IMR-90 (cell line): ENCODE data around the gene SNRPB. TPM values are rescaled to one million over a fixed set of nuclear protein-coding genes. Genes with fewer than 3 reads are reported as not detected.

Source experiments
- ATAC-seq: fragments of 200-7000 bp; cut with Tn5 transposase; 2 replicates; pipeline ENCODE4 v1.9.1; 2020; ENCODE audit warnings: low read depth, mild to moderate bottlenecking, moderate library complexity
- BruUV-seq: library from RNA; stranded (reverse); fragments of 400-500 nt; replicated peaks from 2 replicates; lab custom pipeline; 2021; lab: Mats Ljungman, UMichigan
- CTCF ChIA-PET: fragments of 300-600 bp; formaldehyde crosslinking; extraction: SDS; loops from one replicate; lab custom pipeline; 2021; ENCODE audit warnings: antibody characterized with exemption; lab: Yijun Ruan, JAX
- POLR2A ChIA-PET: fragments of 300-600 bp; sonication (Branson Sonifier 250); formaldehyde crosslinking; loops from one replicate; lab custom pipeline; 2022; ENCODE audit warnings: antibody characterized with exemption; ENCODE audit not compliant: unreplicated experiment; lab: Charles Lee
- DNase-seq: peaks from one replicate; pipeline ENCODE4 v3.0.0; 2013
- H2AFZ ChIP-seq: replicated peaks from 2 replicates; pipeline ENCODE3; 2013; ENCODE audit warnings: low read length, mild to moderate bottlenecking; ENCODE audit not compliant: poor library complexity
- H2AK5ac ChIP-seq: 2 replicates; pipeline ENCODE4 v1.6.1; 2013; ENCODE audit warnings: low read depth, low read length, inconsistent platforms
- H2AK9ac ChIP-seq: replicated peaks from 2 replicates; pipeline ENCODE3; 2013; ENCODE audit warnings: mild to moderate bottlenecking, low read depth, low read length, moderate library complexity; ENCODE audit not compliant: poor library complexity
- H2BK120ac ChIP-seq: 2 replicates; pipeline ENCODE4 v1.6.1; 2013; ENCODE audit warnings: low read depth, low read length, inconsistent platforms
- H2BK15ac ChIP-seq: 3 replicates; pipeline ENCODE4 v1.6.1; 2013; ENCODE audit warnings: low read depth, low read length, inconsistent platforms
- H2BK20ac ChIP-seq: 2 replicates; pipeline ENCODE4 v1.6.1; 2013; ENCODE audit warnings: low read depth, mild to moderate bottlenecking, inconsistent platforms, low read length, moderate library complexity
- H2BK5ac ChIP-seq: 2 replicates; pipeline ENCODE4 v1.6.1; 2013; ENCODE audit warnings: mild to moderate bottlenecking, low read depth, low read length, inconsistent platforms; ENCODE audit not compliant: poor library complexity, severe bottlenecking
- H3K14ac ChIP-seq: replicated peaks from 2 replicates; pipeline ENCODE4 v1.6.1; 2013; ENCODE audit warnings: low read depth, low read length, inconsistent platforms
- H3K18ac ChIP-seq: 2 replicates; pipeline ENCODE4 v1.6.1; 2013; ENCODE audit warnings: low read depth, low read length, control low read depth
- H3K23ac ChIP-seq: 2 replicates; pipeline ENCODE4 v1.6.1; 2013; ENCODE audit warnings: low read depth, low read length, inconsistent platforms
- H3K27ac ChIP-seq: 2 replicates; pipeline ENCODE4 v1.5.1; 2013; ENCODE audit warnings: mild to moderate bottlenecking, control low read depth, low read length; ENCODE audit not compliant: insufficient read depth
- H3K27me3 ChIP-seq: 2 replicates; pipeline ENCODE4 v1.6.1; 2013; ENCODE audit warnings: low read length; ENCODE audit not compliant: control insufficient read depth, insufficient read depth
- H3K36me3 ChIP-seq: 2 replicates; pipeline ENCODE4 v1.6.1; 2013; ENCODE audit warnings: low read length, mixed read lengths; ENCODE audit not compliant: control insufficient read depth, insufficient read depth
- H3K4ac ChIP-seq: 2 replicates; pipeline ENCODE4 v1.6.1; 2013; ENCODE audit warnings: low read depth, low read length, inconsistent platforms
- H3K4me1 ChIP-seq: 2 replicates; pipeline ENCODE4 v1.6.1; 2013; ENCODE audit warnings: low read length, mixed read lengths; ENCODE audit not compliant: control insufficient read depth, insufficient read depth
- H3K4me2 ChIP-seq: 2 replicates; pipeline ENCODE4 v1.6.1; 2013; ENCODE audit warnings: low read depth, mild to moderate bottlenecking, control low read depth, low read length, moderate library complexity
- H3K4me3 ChIP-seq: 2 replicates; pipeline ENCODE4 v1.5.1; 2013; ENCODE audit warnings: low read depth, mild to moderate bottlenecking, control low read depth, low read length, moderate library complexity; ENCODE audit not compliant: insufficient read depth
- H3K56ac ChIP-seq: 2 replicates; pipeline ENCODE4 v1.6.1; 2013; ENCODE audit warnings: low read length, inconsistent platforms; ENCODE audit not compliant: insufficient read depth; ENCODE audit errors: extremely low read depth
- H3K79me1 ChIP-seq, 2 experiments: 2 replicates each; pipeline ENCODE4 v1.6.1; 2013; ENCODE audit warnings: low read length in 2 of 2, inconsistent platforms in 1 of 2, low read depth in 1 of 2
- H3K9ac ChIP-seq: 2 replicates; pipeline ENCODE4 v1.6.1; 2013; ENCODE audit warnings: low read depth, low read length, control low read depth
- H3K9me1 ChIP-seq: 2 replicates; pipeline ENCODE4 v1.6.1; 2013; ENCODE audit warnings: low read length, inconsistent platforms; ENCODE audit not compliant: insufficient read depth
- H3K9me3 ChIP-seq: 2 replicates; pipeline ENCODE4 v1.6.1; 2013; ENCODE audit warnings: low read length; ENCODE audit not compliant: control insufficient read depth, insufficient read depth
- H4K20me1 ChIP-seq: 2 replicates; pipeline ENCODE4 v1.6.1; 2013; ENCODE audit warnings: low read length, inconsistent platforms; ENCODE audit not compliant: insufficient read depth
- H4K5ac ChIP-seq: 2 replicates; pipeline ENCODE4 v1.6.1; 2013; ENCODE audit warnings: mild to moderate bottlenecking, low read depth, low read length, control low read depth
- H4K8ac ChIP-seq, 2 experiments: 2 replicates each; pipeline ENCODE4 v1.6.1; 2013; ENCODE audit warnings: low read depth in 2 of 2, low read length in 2 of 2, control low read depth in 1 of 2, inconsistent platforms in 1 of 2
- H4K91ac ChIP-seq: 2 replicates; pipeline ENCODE4 v1.6.1; 2013; ENCODE audit warnings: low read depth, low read length, inconsistent platforms; ENCODE audit not compliant: insufficient read depth
- BHLHE40 ChIP-seq: fragments of 150-350 bp; IDR thresholded peaks from 2 replicates; pipeline ENCODE4 v1.6.1; 2016; ENCODE audit warnings: mild to moderate bottlenecking, low read depth, low read length
- CHD1 ChIP-seq: IDR thresholded peaks from 2 replicates; pipeline ENCODE4 v1.6.1; 2012; ENCODE audit warnings: low read depth, low read length, improper control_type of control experiment
- FOS ChIP-seq: fragments of 150-350 bp; IDR thresholded peaks from 2 replicates; pipeline ENCODE4 v1.6.1; 2016; ENCODE audit warnings: low read depth, low read length
- MAFK ChIP-seq: IDR thresholded peaks from 2 replicates; pipeline ENCODE4 v1.6.1; 2012; ENCODE audit warnings: low read depth, low read length, improper control_type of control experiment
- MAZ ChIP-seq: IDR thresholded peaks from 2 replicates; pipeline ENCODE4 v1.6.1; 2012; ENCODE audit warnings: low read depth, mild to moderate bottlenecking, low read length, improper control_type of control experiment, moderate library complexity, borderline replicate concordance
- MXI1 ChIP-seq: IDR thresholded peaks from 2 replicates; pipeline ENCODE4 v1.6.1; 2012; ENCODE audit warnings: low read depth, mild to moderate bottlenecking, low read length, moderate library complexity, borderline replicate concordance
- NFE2L2 ChIP-seq: fragments of 150-350 bp; IDR thresholded peaks from 2 replicates; pipeline ENCODE4 v1.6.1; 2016; ENCODE audit warnings: low read depth, mild to moderate bottlenecking, low read length
- POLR2A ChIP-seq: IDR thresholded peaks from 2 replicates; pipeline ENCODE4 v1.6.1; 2012; ENCODE audit warnings: mild to moderate bottlenecking, low read depth, low read length
- RAD21 ChIP-seq: IDR thresholded peaks from 2 replicates; pipeline ENCODE4 v1.6.1; 2012; ENCODE audit warnings: low read length, improper control_type of control experiment
- RCOR1 ChIP-seq: IDR thresholded peaks from 2 replicates; pipeline ENCODE4 v1.6.1; 2012; ENCODE audit warnings: mild to moderate bottlenecking, low read length, improper control_type of control experiment; ENCODE audit not compliant: insufficient replicate concordance
- RFX5 ChIP-seq: IDR thresholded peaks from 2 replicates; pipeline ENCODE4 v1.8.0; 2012; ENCODE audit warnings: low read depth, mild to moderate bottlenecking, low read length, moderate library complexity
- SMC3 ChIP-seq: fragments of 150-350 bp; IDR thresholded peaks from 2 replicates; pipeline ENCODE4 v1.6.1; 2016; ENCODE audit warnings: low read depth, mild to moderate bottlenecking, antibody characterized with exemption, low read length, moderate library complexity
- WGBS, 2 experiments: methylation state at CpG; one replicate each; pipeline versions ENCODE4 v1.1.5 to v1.1.7; 2013; ENCODE audit warnings: missing lambda C conversion rate in 2 of 2; ENCODE audit not compliant: insufficient read length in 1 of 2; ENCODE audit errors: extremely low coverage in 2 of 2; 5-methylcytosine and 5-hydroxymethylcytosine counted together
- dilution Hi-C: fragments of 300-500 bp; cut with HindIII; formaldehyde crosslinking; loops from one replicate; pipeline ENCODE4 v1.14.3; 2018; ENCODE audit warnings: low sequenced_read_pairs; ENCODE audit not compliant: unreplicated experiment
- in situ Hi-C: fragments of 300-500 bp; cut with MboI; formaldehyde crosslinking; loops from 3 replicates; pipeline ENCODE4 v1.14.3; 2019; ENCODE audit warnings: low sequenced_read_pairs, inconsistent platforms, mixed read lengths
- intact Hi-C: fragments of 100-400 bp; cut with micrococcal nuclease; formaldehyde crosslinking; loops from 2 replicates; pipeline ENCODE4 v1.10.0; 2022
- polyA plus RNA-seq, 3 experiments: library from polyadenylated mRNA; depleted of rRNA; stranded (reverse); fragments of >200 nt; gene quantifications; 2 replicates each; pipeline ENCODE4 v1.2.3, GENCODE V29; 2012; ENCODE audit warnings: low replicate concordance in 1 of 3
- total RNA-seq: library from RNA; depleted of rRNA; stranded (reverse); fragments of >200 nt; gene quantifications from 2 replicates; pipeline ENCODE4 v1.2.3, GENCODE V29; 2012
- TF ChIP-seq, protein P1 (sequence below): fragments of 150-350 bp; IDR thresholded peaks from 2 replicates; pipeline ENCODE4 v1.6.1; 2016; ENCODE audit warnings: low read depth, mild to moderate bottlenecking, low read length, moderate library complexity, borderline replicate concordance
- TF ChIP-seq, protein P2 (sequence below): fragments of 150-350 bp; IDR thresholded peaks from 2 replicates; pipeline ENCODE4 v1.6.1; 2017; ENCODE audit warnings: mild to moderate bottlenecking, antibody characterized with exemption, low read length, low read depth
- TF ChIP-seq, protein P3 (sequence below): conservative IDR thresholded peaks from 2 replicates; pipeline ENCODE4 v1.5.1; 2012; ENCODE audit warnings: mild to moderate bottlenecking, low read depth, low read length, improper control_type of control experiment

Gene SNRPB
- total and polyA plus RNA-seq, 2 of the 4 experiments (the other 2 are of a cell fraction) = 103 to 214 TPM

GRCh38 chr20:2455771-2456497 is 14.7 kb downstream of the SNRPB start:
- dilution Hi-C loops = no loop called here
- Histone ChIP-seq H4K8ac (no peak overlapping the region), H3K4ac (no peak overlapping the region), H2AFZ (no peak overlapping the region), H4K91ac (no peak overlapping the region), H3K9me1 (no peaks in the 10 kb centered on the region), H3K27ac (no peak overlapping the region), H3K4me2 (no peak overlapping the region), H3K14ac (no peak overlapping the region), H3K9me3 (no peaks in the 10 kb centered on the region), H4K20me1 (no peaks in the 10 kb centered on the region), H3K4me1 (no peaks in the 10 kb centered on the region), H3K4me3 (no peak overlapping the region), H2AK5ac (no peak overlapping the region), H3K23ac (no peak overlapping the region), H2BK120ac (no peak overlapping the region), H2BK5ac (no peak overlapping the region), H2BK20ac (no peak overlapping the region), H3K36me3 (peaks cover 5% of the 10 kb centered on the region), H3K18ac (no peak overlapping the region), H4K5ac (no peak overlapping the region), H3K79me1 (no peaks in the 10 kb centered on the region), H2BK15ac (no peak overlapping the region), H3K9ac (no peak overlapping the region), H3K27me3 (no peaks in the 10 kb centered on the region), H3K56ac (no peak overlapping the region), H2AK9ac (no peak overlapping the region)
- WGBS, 2 experiments = 100% methylated on average over 1 of the region's 2 CpGs; no CpG with 5 or more reads in 1 of the 2 experiments
- POLR2A ChIA-PET = no interaction called here
- BruUV-seq = no TSS peak
- ATAC-seq (no peak), DNase-seq (no peak)
- CTCF ChIA-PET = interaction anchor here (1.0 kb wide), 1 partner anchor 248 kb away, joined by 3 read pairs; no protein-coding TSS in a partner anchor
- intact Hi-C loops = loop anchor here (10.0 kb wide), 1 partner anchor 341 kb away; no protein-coding TSS in a partner anchor
- in situ Hi-C loops = loop anchor here (10.0 to 25.0 kb wide), 2 partner anchors 251 to 694 kb away; no protein-coding TSS in a partner anchor
- TF ChIP-seq POLR2A (no peak), MAFK (no peak), MXI1 (no peak), SMC3 (no peak), CHD1 (no peak), RFX5 (no peak), FOS (no peak), NFE2L2 (no peak), BHLHE40 (no peak), RCOR1 (no peak), MAZ (no peak), RAD21 (no peak)
- TF ChIP-seq, protein P1, sequence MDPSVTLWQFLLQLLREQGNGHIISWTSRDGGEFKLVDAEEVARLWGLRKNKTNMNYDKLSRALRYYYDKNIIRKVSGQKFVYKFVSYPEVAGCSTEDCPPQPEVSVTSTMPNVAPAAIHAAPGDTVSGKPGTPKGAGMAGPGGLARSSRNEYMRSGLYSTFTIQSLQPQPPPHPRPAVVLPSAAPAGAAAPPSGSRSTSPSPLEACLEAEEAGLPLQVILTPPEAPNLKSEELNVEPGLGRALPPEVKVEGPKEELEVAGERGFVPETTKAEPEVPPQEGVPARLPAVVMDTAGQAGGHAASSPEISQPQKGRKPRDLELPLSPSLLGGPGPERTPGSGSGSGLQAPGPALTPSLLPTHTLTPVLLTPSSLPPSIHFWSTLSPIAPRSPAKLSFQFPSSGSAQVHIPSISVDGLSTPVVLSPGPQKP = no peak
- TF ChIP-seq, protein P2, sequence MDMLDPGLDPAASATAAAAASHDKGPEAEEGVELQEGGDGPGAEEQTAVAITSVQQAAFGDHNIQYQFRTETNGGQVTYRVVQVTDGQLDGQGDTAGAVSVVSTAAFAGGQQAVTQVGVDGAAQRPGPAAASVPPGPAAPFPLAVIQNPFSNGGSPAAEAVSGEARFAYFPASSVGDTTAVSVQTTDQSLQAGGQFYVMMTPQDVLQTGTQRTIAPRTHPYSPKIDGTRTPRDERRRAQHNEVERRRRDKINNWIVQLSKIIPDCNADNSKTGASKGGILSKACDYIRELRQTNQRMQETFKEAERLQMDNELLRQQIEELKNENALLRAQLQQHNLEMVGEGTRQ = no peak
- TF ChIP-seq, protein P3, sequence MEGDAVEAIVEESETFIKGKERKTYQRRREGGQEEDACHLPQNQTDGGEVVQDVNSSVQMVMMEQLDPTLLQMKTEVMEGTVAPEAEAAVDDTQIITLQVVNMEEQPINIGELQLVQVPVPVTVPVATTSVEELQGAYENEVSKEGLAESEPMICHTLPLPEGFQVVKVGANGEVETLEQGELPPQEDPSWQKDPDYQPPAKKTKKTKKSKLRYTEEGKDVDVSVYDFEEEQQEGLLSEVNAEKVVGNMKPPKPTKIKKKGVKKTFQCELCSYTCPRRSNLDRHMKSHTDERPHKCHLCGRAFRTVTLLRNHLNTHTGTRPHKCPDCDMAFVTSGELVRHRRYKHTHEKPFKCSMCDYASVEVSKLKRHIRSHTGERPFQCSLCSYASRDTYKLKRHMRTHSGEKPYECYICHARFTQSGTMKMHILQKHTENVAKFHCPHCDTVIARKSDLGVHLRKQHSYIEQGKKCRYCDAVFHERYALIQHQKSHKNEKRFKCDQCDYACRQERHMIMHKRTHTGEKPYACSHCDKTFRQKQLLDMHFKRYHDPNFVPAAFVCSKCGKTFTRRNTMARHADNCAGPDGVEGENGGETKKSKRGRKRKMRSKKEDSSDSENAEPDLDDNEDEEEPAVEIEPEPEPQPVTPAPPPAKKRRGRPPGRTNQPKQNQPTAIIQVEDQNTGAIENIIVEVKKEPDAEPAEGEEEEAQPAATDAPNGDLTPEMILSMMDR = no peak
